ENCODE measurements around the gene ANO4.

The ANO4 gene

GRCh38 chr12:101038289-101038871, 243.8 kb downstream of the ANO4 start:
- Histone ChIP-seq H4K91ac (ENCODE audit: low read depth, low read length) (no peak overlapping the region), H2BK12ac (ENCODE audit: low read length) (no peak overlapping the region), H3K4ac (ENCODE audit: low read depth, low read length) (no peak overlapping the region), H3K4me3 (ENCODE audit: low read depth, low read length) (no peak overlapping the region), H3K79me2 (ENCODE audit: control insufficient read depth, insufficient read depth, low read length, poor library complexity) (no peaks in the 10 kb centered on the region), H3K23ac (ENCODE audit: low read length) (no peak overlapping the region), H3K4me1 (ENCODE audit: control insufficient read depth in 1 of 2, insufficient read depth in 2 of 2, low read length in 2 of 2) (no peaks in the 10 kb centered on the region), H3K36me3 (ENCODE audit: control insufficient read depth in 1 of 2, insufficient read depth in 2 of 2, low read length in 2 of 2) (no peaks in the 10 kb centered on the region), H3K27me3 (ENCODE audit: insufficient read depth, low read length) (no peaks in the 10 kb centered on the region), H3K14ac (ENCODE audit: low read length) (no peak overlapping the region), H2AFZ (ENCODE audit: insufficient read depth, low read length, poor library complexity) (no peak overlapping the region), H3K18ac (ENCODE audit: low read length) (no peak overlapping the region), H2AK5ac (ENCODE audit: low read length) (no peak overlapping the region), H2BK5ac (ENCODE audit: low read depth, low read length, poor library complexity) (no peak overlapping the region), H4K8ac (ENCODE audit: low read depth, low read length) (no peak overlapping the region), H2BK120ac (ENCODE audit: insufficient read depth, low read length, poor library complexity) (no peak overlapping the region), H3K79me1 (ENCODE audit: low read length) (no peaks in the 10 kb centered on the region), H3K4me2 (ENCODE audit: low read length) (no peak overlapping the region), H4K12ac (ENCODE audit: low read depth, low read length) (no peak overlapping the region), H3K9me3 (ENCODE audit: insufficient read depth, low read depth, low read length) (no peaks in the 10 kb centered on the region), H3K27ac (ENCODE audit: low read depth, low read length) (no peak overlapping the region), H3K9ac (ENCODE audit: low read length) (no peak overlapping the region)
- no peak for DNase-seq
- no CpG with 5 or more reads among the region's 2 CpGs for WGBS (ENCODE audit: extremely low coverage, insufficient coverage, insufficient read length)

GRCh38 chr12:101039848-101040531, 245.4 kb downstream of the ANO4 start:
- H4K12ac ChIP-seq (ENCODE audit: low read depth, low read length): no peak overlapping the region
- H3K23ac ChIP-seq (ENCODE audit: low read length): no peak overlapping the region
- H4K91ac ChIP-seq (ENCODE audit: low read depth, low read length): no peak overlapping the region
- no peak overlapping the region for H2BK120ac ChIP-seq (ENCODE audit: insufficient read depth, low read length, poor library complexity)
- no peak overlapping the region for H3K4ac ChIP-seq (ENCODE audit: low read depth, low read length)
- H3K27me3 ChIP-seq (ENCODE audit: insufficient read depth, low read length): no peaks in the 10 kb centered on the region
- H3K79me1 ChIP-seq (ENCODE audit: low read length): no peaks in the 10 kb centered on the region
- H3K36me3 ChIP-seq (ENCODE audit: control insufficient read depth in 1 of 2, insufficient read depth in 2 of 2, low read length in 2 of 2): no peaks in the 10 kb centered on the region
- no peak overlapping the region for H3K4me2 ChIP-seq (ENCODE audit: low read length)
- no peak overlapping the region for H3K4me3 ChIP-seq (ENCODE audit: low read depth, low read length)
- H3K9me3 ChIP-seq (ENCODE audit: insufficient read depth, low read depth, low read length): no peaks in the 10 kb centered on the region
- no peak overlapping the region for H4K8ac ChIP-seq (ENCODE audit: low read depth, low read length)
- H3K18ac ChIP-seq (ENCODE audit: low read length): no peak overlapping the region
- no peak overlapping the region for H3K9ac ChIP-seq (ENCODE audit: low read length)
- DNase-seq: no peak
- no peak overlapping the region for H2AK5ac ChIP-seq (ENCODE audit: low read length)
- WGBS (ENCODE audit: extremely low coverage, insufficient coverage, insufficient read length): no CpG with 5 or more reads among the region's 6 CpGs
- H3K79me2 ChIP-seq (ENCODE audit: control insufficient read depth, insufficient read depth, low read length, poor library complexity): no peaks in the 10 kb centered on the region
- H2AFZ ChIP-seq (ENCODE audit: insufficient read depth, low read length, poor library complexity): no peak overlapping the region
- H3K4me1 ChIP-seq (ENCODE audit: control insufficient read depth in 1 of 2, insufficient read depth in 2 of 2, low read length in 2 of 2): no peaks in the 10 kb centered on the region
- H2BK5ac ChIP-seq (ENCODE audit: low read depth, low read length, poor library complexity): no peak overlapping the region
- no peak overlapping the region for H3K27ac ChIP-seq (ENCODE audit: low read depth, low read length)
- no peak overlapping the region for H3K14ac ChIP-seq (ENCODE audit: low read length)
- H2BK12ac ChIP-seq (ENCODE audit: low read length): no peak overlapping the region

GRCh38 chr12:101040936-101041335, 246.4 kb downstream of the ANO4 start:
- no peak overlapping the region for H3K14ac ChIP-seq (ENCODE audit: low read length)
- no peaks in the 10 kb centered on the region for H3K4me1 ChIP-seq (ENCODE audit: control insufficient read depth in 1 of 2, insufficient read depth in 2 of 2, low read length in 2 of 2)
- H3K79me1 ChIP-seq (ENCODE audit: low read length): no peaks in the 10 kb centered on the region
- H3K9ac ChIP-seq (ENCODE audit: low read length): no peak overlapping the region
- no peak overlapping the region for H4K91ac ChIP-seq (ENCODE audit: low read depth, low read length)
- no peak overlapping the region for H3K27ac ChIP-seq (ENCODE audit: low read depth, low read length)
- H2BK12ac ChIP-seq (ENCODE audit: low read length): no peak overlapping the region
- no peak overlapping the region for H2BK120ac ChIP-seq (ENCODE audit: insufficient read depth, low read length, poor library complexity)
- H3K4me2 ChIP-seq (ENCODE audit: low read length): no peak overlapping the region
- H3K4me3 ChIP-seq (ENCODE audit: low read depth, low read length): no peak overlapping the region
- no peak overlapping the region for H2AK5ac ChIP-seq (ENCODE audit: low read length)
- H3K27me3 ChIP-seq (ENCODE audit: insufficient read depth, low read length): no peaks in the 10 kb centered on the region
- no peak overlapping the region for H2AFZ ChIP-seq (ENCODE audit: insufficient read depth, low read length, poor library complexity)
- no peaks in the 10 kb centered on the region for H3K9me3 ChIP-seq (ENCODE audit: insufficient read depth, low read depth, low read length)
- DNase-seq: peak in 1 of 2 donors; percentile 34
- no peak overlapping the region for H2BK5ac ChIP-seq (ENCODE audit: low read depth, low read length, poor library complexity)
- H3K79me2 ChIP-seq (ENCODE audit: control insufficient read depth, insufficient read depth, low read length, poor library complexity): no peaks in the 10 kb centered on the region
- H3K4ac ChIP-seq (ENCODE audit: low read depth, low read length): no peak overlapping the region
- no peak overlapping the region for H4K12ac ChIP-seq (ENCODE audit: low read depth, low read length)
- H3K18ac ChIP-seq (ENCODE audit: low read length): no peak overlapping the region
- H3K23ac ChIP-seq (ENCODE audit: low read length): no peak overlapping the region
- no peak overlapping the region for H4K8ac ChIP-seq (ENCODE audit: low read depth, low read length)
- no peaks in the 10 kb centered on the region for H3K36me3 ChIP-seq (ENCODE audit: control insufficient read depth in 1 of 2, insufficient read depth in 2 of 2, low read length in 2 of 2)

GRCh38 chr12:101042211-101042610, 247.6 kb downstream of the ANO4 start:
- H3K9ac ChIP-seq (ENCODE audit: low read length): no peak overlapping the region
- no peaks in the 10 kb centered on the region for H3K79me1 ChIP-seq (ENCODE audit: low read length)
- H3K4ac ChIP-seq (ENCODE audit: low read depth, low read length): no peak overlapping the region
- no peak overlapping the region for H4K12ac ChIP-seq (ENCODE audit: low read depth, low read length)
- no peak overlapping the region for H3K4me2 ChIP-seq (ENCODE audit: low read length)
- H4K8ac ChIP-seq (ENCODE audit: low read depth, low read length): no peak overlapping the region
- DNase-seq: no peak
- H2BK120ac ChIP-seq (ENCODE audit: insufficient read depth, low read length, poor library complexity): no peak overlapping the region
- H3K18ac ChIP-seq (ENCODE audit: low read length): no peak overlapping the region
- no CpG with 5 or more reads among the region's 8 CpGs for WGBS (ENCODE audit: extremely low coverage, insufficient coverage, insufficient read length)
- H3K79me2 ChIP-seq (ENCODE audit: control insufficient read depth, insufficient read depth, low read length, poor library complexity): no peaks in the 10 kb centered on the region
- no peak overlapping the region for H2BK5ac ChIP-seq (ENCODE audit: low read depth, low read length, poor library complexity)
- H3K27ac ChIP-seq (ENCODE audit: low read depth, low read length): no peak overlapping the region
- no peaks in the 10 kb centered on the region for H3K4me1 ChIP-seq (ENCODE audit: control insufficient read depth in 1 of 2, insufficient read depth in 2 of 2, low read length in 2 of 2)
- H3K27me3 ChIP-seq (ENCODE audit: insufficient read depth, low read length): no peaks in the 10 kb centered on the region
- no peaks in the 10 kb centered on the region for H3K36me3 ChIP-seq (ENCODE audit: control insufficient read depth in 1 of 2, insufficient read depth in 2 of 2, low read length in 2 of 2)
- no peak overlapping the region for H3K23ac ChIP-seq (ENCODE audit: low read length)
- H3K4me3 ChIP-seq (ENCODE audit: low read depth, low read length): no peak overlapping the region
- H4K91ac ChIP-seq (ENCODE audit: low read depth, low read length): no peak overlapping the region
- no peak overlapping the region for H2AFZ ChIP-seq (ENCODE audit: insufficient read depth, low read length, poor library complexity)
- no peaks in the 10 kb centered on the region for H3K9me3 ChIP-seq (ENCODE audit: insufficient read depth, low read depth, low read length)
- H2AK5ac ChIP-seq (ENCODE audit: low read length): no peak overlapping the region
- H2BK12ac ChIP-seq (ENCODE audit: low read length): no peak overlapping the region
- no peak overlapping the region for H3K14ac ChIP-seq (ENCODE audit: low read length)

Measured in trophoblast cell (in vitro differentiated cells and primary cell).